B cell (primary cell): Measurements from ENCODE around the gene METTL4. TPM values are rescaled to one million over a fixed set of nuclear protein-coding genes. Genes with fewer than 3 reads are reported as not detected.

Experiments
- ATAC-seq: fragments of 200-7000 bp; cut with Tn5 transposase; one replicate; pipeline ENCODE4 v1.10.0; 2021; ENCODE audit warnings: low read depth, mild to moderate bottlenecking, moderate number of reproducible peaks, moderate library complexity
- CTCF ChIA-PET: fragments of 350-600 bp; sonication (Branson Sonifier 250); formaldehyde crosslinking; loops from one replicate; lab custom pipeline; 2021; ENCODE audit warnings: antibody characterized with exemption, inconsistent platforms; lab: Charles Lee
- POLR2A ChIA-PET: fragments of 350-600 bp; sonication (Branson Sonifier 250); formaldehyde crosslinking; loops from one replicate; lab custom pipeline; 2021; ENCODE audit warnings: antibody characterized with exemption; lab: Charles Lee
- DNase-seq: peaks from one replicate; pipeline ENCODE4 v3.0.0; 2013
- H2AFZ ChIP-seq: 2 replicates; pipeline ENCODE4 v1.6.1; 2012; ENCODE audit warnings: mild to moderate bottlenecking, low read depth, low read length; ENCODE audit not compliant: insufficient read depth, poor library complexity, severe bottlenecking
- H3K27ac ChIP-seq, 2 donors: 1 replicate in 1 of 2; 2 replicates in 1 of 2; pipeline ENCODE4 v1.5.1; 2012 to 2013; ENCODE audit warnings: low read length in 2 of 2, mild to moderate bottlenecking in 2 of 2, moderate library complexity in 1 of 2
- H3K27me3 ChIP-seq, 4 experiments: fragments of 200-600 bp in 1 of 4; sonication (generic) in 1 of 4; replicated peaks in 1 of 4; 1 replicate in 2 of 4; 2 replicates in 2 of 4; pipeline versions ENCODE4 v1.6.1 to v1.7.0; 2013 to 2016; ENCODE audit warnings: low read length in 3 of 4, mild to moderate bottlenecking in 2 of 4, mixed read lengths in 1 of 4, moderate library complexity in 1 of 4; ENCODE audit not compliant: insufficient read depth in 4 of 4, control insufficient read depth in 3 of 4; ENCODE audit errors: control extremely low read depth in 1 of 4
- H3K36me3 ChIP-seq, 2 experiments: replicated peaks in 1 of 2; 1 replicate in 1 of 2; 2 replicates in 1 of 2; pipeline versions ENCODE4 v1.6.1 to v1.7.1; 2013; ENCODE audit warnings: low read length in 1 of 2; ENCODE audit not compliant: insufficient read depth in 2 of 2, control insufficient read depth in 1 of 2; ENCODE audit errors: control extremely low read depth in 1 of 2, extremely low read depth in 1 of 2
- H3K4me1 ChIP-seq, 2 donors: fragments of 200-600 bp in 1 of 2; sonication (generic) in 1 of 2; 1 replicate in 1 of 2; 2 replicates in 1 of 2; pipeline versions ENCODE4 v1.5.1 to v1.6.1; 2013 to 2017; ENCODE audit warnings: low read length in 2 of 2; ENCODE audit not compliant: control insufficient read depth in 2 of 2, insufficient read depth in 2 of 2
- H3K4me2 ChIP-seq: replicated peaks from 2 replicates; pipeline ENCODE3; 2012; ENCODE audit warnings: mild to moderate bottlenecking, low read depth, low read length; ENCODE audit not compliant: poor library complexity, severe bottlenecking
- H3K4me3 ChIP-seq, 5 experiments: fragments of 200-600 bp in 1 of 5; sonication (generic) in 1 of 5; 1 replicate in 3 of 5; 2 replicates in 2 of 5; pipeline versions ENCODE4 v1.5.1 to v1.7.0; 2011 to 2016; ENCODE audit warnings: low read length in 4 of 5, mild to moderate bottlenecking in 4 of 5, low read depth in 2 of 5, control low read depth in 1 of 5, moderate library complexity in 1 of 5; ENCODE audit not compliant: insufficient read depth in 1 of 5; ENCODE audit errors: control extremely low read depth in 1 of 5, extremely low read depth in 1 of 5
- H3K79me2 ChIP-seq: fragments of 200-600 bp; sonication (generic); one replicate; pipeline ENCODE4 v1.6.0; 2016; ENCODE audit warnings: low read length; ENCODE audit not compliant: control insufficient read depth, insufficient read depth
- H3K9ac ChIP-seq: fragments of 200-600 bp; sonication (generic); 2 replicates; pipeline ENCODE4 v1.6.1; 2017; ENCODE audit warnings: mild to moderate bottlenecking, low read length, moderate library complexity
- H3K9me3 ChIP-seq, 3 donors: one replicate each; pipeline versions ENCODE4 v1.6.1 to v1.7.1; 2013; ENCODE audit warnings: low read length in 2 of 3; ENCODE audit not compliant: control insufficient read depth in 2 of 3, insufficient read depth in 1 of 3; ENCODE audit errors: control extremely low read depth in 1 of 3
- H4K20me1 ChIP-seq: 2 replicates; pipeline ENCODE4 v1.6.0; 2012; ENCODE audit warnings: mild to moderate bottlenecking, low read length; ENCODE audit not compliant: insufficient read depth, control insufficient read depth, poor library complexity, severe bottlenecking
- H3K27ac Mint-ChIP-seq: one replicate; pipeline ENCODE4 v1.8.0; 2021; ENCODE audit warnings: mixed read lengths
- H3K27me3 Mint-ChIP-seq: one replicate; pipeline ENCODE4 v1.8.0; 2021; ENCODE audit warnings: mixed read lengths
- H3K4me1 Mint-ChIP-seq: one replicate; pipeline ENCODE4 v1.8.0; 2021; ENCODE audit warnings: mixed read lengths
- H3K4me3 Mint-ChIP-seq: one replicate; pipeline ENCODE4 v1.8.0; 2021; ENCODE audit warnings: mixed read lengths
- H3K9me3 Mint-ChIP-seq: one replicate; pipeline ENCODE4 v1.8.0; 2022; ENCODE audit warnings: mixed read lengths; ENCODE audit not compliant: insufficient read depth
- CTCF ChIP-seq: fragments of 200-600 bp; IDR thresholded peaks from one replicate; pipeline ENCODE4 v1.8.0; 2022; ENCODE audit warnings: antibody characterized with exemption, mild to moderate bottlenecking
- EZH2 ChIP-seq: IDR thresholded peaks from 2 replicates; pipeline ENCODE4 v1.6.1; 2012; ENCODE audit warnings: borderline replicate concordance, low read depth, mild to moderate bottlenecking, moderate library complexity, low read length; ENCODE audit not compliant: insufficient read depth, poor library complexity, severe bottlenecking
- WGBS: methylation state at CpG from one replicate; pipeline ENCODE4 v1.1.5; 2013; ENCODE audit warnings: missing lambda C conversion rate; ENCODE audit not compliant: insufficient coverage; 5-methylcytosine and 5-hydroxymethylcytosine counted together
- intact Hi-C: fragments of 100-400 bp; cut with micrococcal nuclease; formaldehyde crosslinking; loops from one replicate; pipeline ENCODE4 v1.10.0; 2022
- polyA plus RNA-seq: library from polyadenylated mRNA; depleted of rRNA; stranded (reverse); fragments of >200 nt; gene quantifications from 2 replicates; pipeline ENCODE4 v1.2.3, GENCODE V29; 2012
- total RNA-seq, 2 donors: library from RNA; stranded (reverse); fragments of 120-200 nt in 1 of 2; gene quantifications; 1 replicate in 1 of 2; 2 replicates in 1 of 2; pipeline versions ENCODE4 v1.2.3 to v1.2.4, GENCODE V29; 2013 to 2022

METTL4 gene
- total and polyA plus RNA-seq, 2 donors (not counting 1 experiment from before 2014, with no cell fraction given), result 12.9 to 31.6 TPM

- CTCF ChIA-PET, result no interaction called here
- no peak for ATAC-seq
Observed at GRCh38 chr18:2612996-2613395, 41.7 kb upstream of the METTL4 start.

GRCh38 chr18:2610549-2610948 lies 39.2 kb upstream of the METTL4 start:
- Mint-ChIP-seq H3K4me1 (peaks cover 11% of the 10 kb centered on the region), H3K9me3 (peaks cover 2% of the 10 kb centered on the region), H3K27ac (no peak overlapping the region), H3K27me3 (no peaks in the 10 kb centered on the region), H3K4me3 (no peak overlapping the region)
- WGBS, result no CpG with 5 or more reads among the region's 5 CpGs
- Histone ChIP-seq H3K4me2 (no peak overlapping the region), H4K20me1 (no peaks in the 10 kb centered on the region), H3K4me3 (no peak overlapping the region), H3K9ac (no peak overlapping the region), H2AFZ (no peak overlapping the region), H3K79me2 (no peaks in the 10 kb centered on the region), H3K36me3 (peaks cover 0 to 2% of the 10 kb centered on the region in 2 experiments), H3K4me1 (peaks cover 0 to 11% of the 10 kb centered on the region in 2 donors), H3K9me3 (peaks cover 0 to 4% (median 0%) of the 10 kb centered on the region in 3 donors), H3K27me3 (no peaks in the 10 kb centered on the region), H3K27ac (no peak overlapping the region)
- no peak for TF ChIP-seq CTCF
- no peak for TF ChIP-seq EZH2
- intact Hi-C loops, result no loop called here
- POLR2A ChIA-PET, result interaction anchor here (0.6 to 0.7 kb wide), 2 partner anchors 26 to 93 kb away, joined by 3 to 4 read pairs; no protein-coding TSS in a partner anchor
- CTCF ChIA-PET, result no interaction called here
- ATAC-seq (no peak), DNase-seq (no peak)

More at GRCh38 chr18:2612996-2613395, 41.7 kb upstream of the METTL4 start:
- no peaks in the 10 kb centered on the region for H3K27me3 Mint-ChIP-seq
- no peaks in the 10 kb centered on the region for H4K20me1 ChIP-seq
- H3K4me1 Mint-ChIP-seq, result no peaks in the 10 kb centered on the region
- H3K4me2 ChIP-seq, result no peak overlapping the region
- no peak overlapping the region for H3K27ac Mint-ChIP-seq
- H2AFZ ChIP-seq, result no peak overlapping the region
- peaks cover 0 to 2% of the 10 kb centered on the region in 2 experiments for H3K36me3 ChIP-seq
- H3K9ac ChIP-seq, result no peak overlapping the region
- intact Hi-C loops, result no loop called here
- H3K79me2 ChIP-seq, result no peaks in the 10 kb centered on the region
- TF ChIP-seq EZH2 (no peak), CTCF (no peak)
- no peaks in the 10 kb centered on the region for H3K27me3 ChIP-seq
- DNase-seq, result no peak
- no peak overlapping the region for H3K27ac ChIP-seq
- H3K4me1 ChIP-seq, result no peaks in the 10 kb centered on the region
- peaks cover 0 to 4% (median 0%) of the 10 kb centered on the region in 3 donors for H3K9me3 ChIP-seq
- H3K9me3 Mint-ChIP-seq, result peaks cover 2% of the 10 kb centered on the region
- no peak overlapping the region for H3K4me3 ChIP-seq
- no CpG with 5 or more reads among the region's 1 CpG for WGBS
- POLR2A ChIA-PET, result interaction anchor here (0.9 to 1.5 kb wide), 3 partner anchors 24 to 347 kb away, joined by 3 read pairs; partner anchors contain the start of gene SMCHD1
- H3K4me3 Mint-ChIP-seq, result no peak overlapping the region
